ENCODE data around the gene SAYSD1.

GRCh38 chr6:39130691-39131090 is 15.7 kb upstream of the SAYSD1 start:
- no peak for TF ChIP-seq CTCF (IDR thresholded peaks at IDR 0.05)
- no peak for TF ChIP-seq POLR2A (IDR thresholded peaks at IDR 0.05)
